Right ventricle myocardium superior (tissue), 1 donor: ENCODE data around the gene DCAF7. TPM values are rescaled to one million over a fixed set of nuclear protein-coding genes. Genes with fewer than 3 reads are reported as not detected.

Source experiments
- ATAC-seq: fragments of 200-7000 bp; cut with Tn5 transposase; one replicate; pipeline ENCODE4 v1.9.1; 2020; ENCODE audit warnings: mild to moderate bottlenecking; ENCODE audit not compliant: poor library complexity
- DNase-seq: peaks from one replicate; pipeline ENCODE4 v3.0.0-alpha.2; 2020
- intact Hi-C: fragments of 100-400 bp; cut with DNase I; formaldehyde crosslinking; loops from one replicate; pipeline ENCODE4 v1.11.2; 2022
- long read RNA-seq: library from polyadenylated mRNA; unstranded; transcript quantifications from one replicate; pipeline ENCODE4 v2.0.0, GENCODE V29; 2021
- total RNA-seq: library from RNA; stranded (reverse); fragmentation: NEBNext Ultra II Directional; extraction: Animal tissue kit (Norgen Biotek cat#: 25700); gene quantifications from one replicate; pipeline ENCODE4 v1.2.1, GENCODE V29; 2021
- donor health status: DM: no; HTN: yes; CAD: no; lungs with severe emphysema.

The DCAF7 gene, protein sequence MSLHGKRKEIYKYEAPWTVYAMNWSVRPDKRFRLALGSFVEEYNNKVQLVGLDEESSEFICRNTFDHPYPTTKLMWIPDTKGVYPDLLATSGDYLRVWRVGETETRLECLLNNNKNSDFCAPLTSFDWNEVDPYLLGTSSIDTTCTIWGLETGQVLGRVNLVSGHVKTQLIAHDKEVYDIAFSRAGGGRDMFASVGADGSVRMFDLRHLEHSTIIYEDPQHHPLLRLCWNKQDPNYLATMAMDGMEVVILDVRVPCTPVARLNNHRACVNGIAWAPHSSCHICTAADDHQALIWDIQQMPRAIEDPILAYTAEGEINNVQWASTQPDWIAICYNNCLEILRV
- total RNA-seq, result 35.5 TPM
- long read RNA-seq, full-length matches to known transcripts, result 12 of 98 reads
- long read RNA-seq, partial matches to known transcripts, result 1 of 98 reads
- long read RNA-seq, other reads (novel, unspliced or antisense), result 85 of 98 reads

DNA sequence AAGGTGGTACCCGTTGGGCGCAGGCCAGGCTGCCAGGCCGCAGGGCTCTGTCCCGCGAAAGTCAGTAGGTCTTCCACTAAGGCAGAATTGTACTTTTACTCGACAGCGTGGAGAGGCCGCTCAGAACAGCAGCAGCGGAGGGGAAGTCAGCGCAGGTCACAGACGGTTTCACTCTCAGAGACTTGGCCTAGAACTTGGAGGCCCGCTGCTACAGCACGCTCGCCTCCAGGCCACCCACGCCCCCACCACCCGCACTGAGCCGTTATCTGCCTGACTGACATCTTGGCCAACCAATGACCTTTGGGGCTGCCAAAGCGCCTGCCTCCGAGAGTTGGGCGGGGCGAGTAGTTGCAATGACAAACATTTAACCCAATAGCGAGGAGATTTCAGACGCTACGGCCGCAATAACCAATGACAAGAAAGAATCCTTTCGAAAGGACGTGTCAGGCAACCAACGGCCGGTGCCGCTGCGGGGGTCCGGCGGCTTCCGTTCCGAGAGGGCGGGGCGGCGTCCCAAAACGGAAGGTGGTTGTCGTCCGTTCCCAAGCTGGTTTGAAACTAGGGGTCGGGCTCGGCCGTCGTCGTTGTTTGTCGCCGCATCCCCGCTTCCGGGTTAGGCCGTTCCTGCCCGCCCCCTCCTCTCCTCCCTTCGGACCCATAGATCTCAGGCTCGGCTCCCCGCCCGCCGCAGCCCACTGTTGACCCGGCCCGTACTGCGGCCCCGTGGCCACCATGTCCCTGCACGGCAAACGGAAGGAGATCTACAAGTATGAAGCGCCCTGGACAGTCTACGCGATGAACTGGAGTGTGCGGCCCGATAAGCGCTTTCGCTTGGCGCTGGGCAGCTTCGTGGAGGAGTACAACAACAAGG lies at the start of gene DCAF7:
Gene DCAF7 (plus strand): TSS at position 532 of the 871 bp plus-strand sequence. CDS start 201 bp downstream, at position 733.
- DNase-seq (peak; percentile 99), ATAC-seq (peak; percentile 98)
- intact Hi-C loops, result no loop called here

DNA sequence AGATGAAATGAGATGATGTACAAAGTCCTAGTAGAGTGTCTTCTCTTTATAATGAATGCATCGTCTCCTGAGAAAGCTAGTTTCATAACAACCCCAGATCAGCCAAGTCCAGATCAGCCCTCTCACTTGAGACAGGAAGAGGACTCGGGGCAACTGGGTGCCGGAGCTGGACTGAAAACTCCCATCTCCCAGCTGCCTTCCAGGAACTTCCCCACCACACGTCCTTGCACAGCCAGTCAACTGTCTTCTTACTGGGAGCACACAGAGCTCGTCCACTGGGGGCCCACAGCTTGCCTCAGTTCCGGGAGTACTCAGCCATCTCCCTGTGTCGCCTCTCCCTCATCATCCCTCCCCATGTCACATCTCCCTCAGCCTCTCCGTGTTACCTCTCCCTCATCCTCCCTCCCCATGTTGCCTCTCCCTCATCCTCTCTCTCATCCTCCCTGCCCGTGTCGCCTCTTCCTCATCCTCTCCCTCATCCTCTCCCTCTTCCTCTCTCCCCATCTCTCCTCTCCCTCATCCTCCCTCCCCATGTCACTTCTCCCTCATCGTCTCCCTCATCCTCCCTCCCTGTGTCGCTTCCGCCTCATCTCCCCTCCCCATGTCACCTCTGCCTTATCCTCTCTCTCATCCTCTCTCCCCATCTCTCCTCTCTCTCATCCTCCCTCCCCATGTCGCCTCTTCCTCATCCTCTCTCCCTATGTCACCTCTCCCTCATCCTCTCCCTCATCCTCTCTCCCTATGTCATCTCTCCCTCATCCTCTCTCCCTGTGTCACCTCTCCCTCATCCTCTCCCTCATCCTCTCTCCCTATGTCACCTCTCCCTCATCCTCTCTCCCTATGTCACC lies 49.5 kb upstream of the DCAF7 start:
- ATAC-seq, result no peak
- no peak for DNase-seq
- intact Hi-C loops, result no loop called here

DNA sequence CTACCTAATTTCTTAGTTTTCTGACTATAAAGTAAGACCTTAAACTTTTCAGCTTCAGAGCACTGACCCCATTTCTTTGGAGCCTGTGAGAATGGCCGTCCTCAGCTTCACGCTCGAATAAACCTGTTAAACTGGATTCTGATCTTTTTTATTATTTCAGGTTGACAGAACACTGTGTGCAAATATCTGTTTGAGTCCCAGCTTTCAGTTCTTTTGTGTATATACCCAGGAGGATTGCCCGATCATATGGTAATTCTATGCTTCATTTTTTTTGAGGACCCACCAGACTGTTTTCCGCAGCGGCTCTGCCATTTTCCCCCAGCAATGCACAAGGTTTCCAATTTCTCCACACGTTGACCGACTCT lies 47.0 kb upstream of the DCAF7 start:
- intact Hi-C loops, result no loop called here
- peak; percentile 5 for DNase-seq
- no peak for ATAC-seq

DNA sequence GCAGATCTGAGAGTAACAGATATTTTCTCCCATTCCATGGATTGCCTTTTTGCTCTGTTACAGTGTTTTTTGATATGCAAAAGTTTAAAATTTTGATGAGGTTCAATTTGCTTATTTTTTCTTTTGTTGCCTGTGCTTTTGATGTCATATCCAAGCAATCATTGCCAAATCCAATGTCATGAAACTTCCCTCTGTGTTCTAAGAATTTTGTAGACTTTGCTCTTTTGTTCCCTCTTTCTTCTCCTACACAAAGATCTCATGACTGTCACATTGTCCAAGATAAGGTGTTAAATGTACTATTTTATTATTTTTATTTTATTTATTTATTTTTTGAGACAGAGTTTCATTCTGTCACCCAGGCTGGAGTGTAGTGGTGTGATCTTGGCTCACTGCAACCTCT lies 46.0 kb upstream of the DCAF7 start:
- intact Hi-C loops, result no loop called here
- no peak for ATAC-seq
- no peak for DNase-seq

DNA sequence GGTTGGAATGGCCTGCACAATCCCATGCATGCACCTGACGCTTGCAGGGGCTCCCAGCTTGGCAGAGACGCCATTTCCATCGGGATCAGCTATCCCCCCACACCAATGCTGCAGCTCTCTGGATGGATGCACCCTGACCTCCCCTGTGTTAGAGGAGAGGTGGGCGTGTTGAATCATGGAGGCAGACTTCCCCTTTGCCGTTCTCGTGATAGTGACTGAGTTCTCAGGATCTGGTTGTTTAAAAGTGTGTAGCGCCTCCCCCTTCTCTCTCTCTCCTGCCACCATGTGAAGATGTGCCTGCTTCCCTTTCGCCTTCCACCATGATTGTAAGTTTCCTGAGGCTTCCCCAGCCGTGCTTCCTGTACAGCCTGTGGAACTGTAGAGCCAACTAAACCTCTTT lies 44.9 kb upstream of the DCAF7 start:
- peak; percentile 12 for DNase-seq
- ATAC-seq, result no peak
- intact Hi-C loops, result no loop called here

DNA sequence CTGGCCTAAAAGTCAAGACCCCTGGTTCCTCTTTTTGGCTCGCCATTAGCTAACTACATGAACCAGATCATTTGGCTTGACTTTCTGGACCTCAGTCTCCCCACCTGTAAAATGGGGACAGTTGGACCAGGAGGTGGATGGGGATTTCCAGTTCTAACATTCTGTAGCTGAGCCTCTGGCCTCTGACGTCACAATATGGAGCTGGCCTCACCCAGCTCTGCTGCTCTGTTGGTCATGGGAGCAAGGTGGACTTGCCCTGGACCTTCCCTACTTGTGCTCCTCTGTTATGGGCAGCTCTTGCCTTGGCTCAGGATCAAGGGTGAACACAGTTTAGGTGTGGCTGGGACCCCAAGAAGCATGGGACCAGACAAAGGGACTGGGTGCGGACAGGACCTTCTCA lies 43.6 kb upstream of the DCAF7 start:
- DNase-seq (no peak), ATAC-seq (no peak)
- intact Hi-C loops, result no loop called here

DNA sequence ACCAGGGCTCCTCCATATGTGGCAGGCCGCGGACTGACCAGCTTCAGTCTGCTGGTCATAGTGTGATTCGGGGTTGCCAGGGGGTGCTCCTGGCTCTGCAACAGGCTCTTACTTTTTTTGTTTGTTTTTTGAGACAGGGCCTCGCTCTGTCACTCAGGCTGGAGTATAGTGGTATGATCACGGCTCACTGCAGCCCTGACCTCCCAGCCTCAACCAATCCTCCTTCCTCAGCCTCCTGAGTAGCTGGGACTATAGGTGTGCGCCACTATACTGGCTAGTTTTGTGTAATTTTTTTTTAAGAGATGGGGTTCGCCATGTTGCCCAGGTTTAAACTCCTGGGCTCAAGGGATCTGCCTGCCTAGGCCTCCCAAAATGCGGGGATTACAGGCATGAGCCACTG lies 38.9 kb upstream of the DCAF7 start:
- intact Hi-C loops, result no loop called here
- no peak for ATAC-seq

DNA sequence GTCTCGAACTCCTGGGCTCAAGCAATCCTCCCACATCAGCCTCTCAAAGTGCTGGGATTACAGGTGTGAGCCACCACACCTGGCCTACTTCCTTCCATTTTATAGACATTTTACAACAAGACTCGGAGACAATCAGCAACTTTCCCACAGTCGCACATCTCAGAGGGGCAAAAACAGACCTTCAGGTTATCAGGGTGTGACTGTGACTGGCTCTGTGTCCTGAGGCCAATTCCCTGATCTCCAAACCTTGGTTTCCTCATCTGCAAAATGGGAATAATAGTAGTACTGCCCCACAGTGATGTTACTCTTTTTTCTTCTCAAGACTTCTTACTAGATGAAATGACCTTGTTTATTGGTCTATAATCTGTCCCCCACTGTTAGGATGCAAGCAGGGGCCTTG lies 37.9 kb upstream of the DCAF7 start:
- intact Hi-C loops, result no loop called here
- ATAC-seq (no peak), DNase-seq (no peak)

More for the DNA sequence above, 38.9 kb upstream of the DCAF7 start:
- no peak for DNase-seq

DNA sequence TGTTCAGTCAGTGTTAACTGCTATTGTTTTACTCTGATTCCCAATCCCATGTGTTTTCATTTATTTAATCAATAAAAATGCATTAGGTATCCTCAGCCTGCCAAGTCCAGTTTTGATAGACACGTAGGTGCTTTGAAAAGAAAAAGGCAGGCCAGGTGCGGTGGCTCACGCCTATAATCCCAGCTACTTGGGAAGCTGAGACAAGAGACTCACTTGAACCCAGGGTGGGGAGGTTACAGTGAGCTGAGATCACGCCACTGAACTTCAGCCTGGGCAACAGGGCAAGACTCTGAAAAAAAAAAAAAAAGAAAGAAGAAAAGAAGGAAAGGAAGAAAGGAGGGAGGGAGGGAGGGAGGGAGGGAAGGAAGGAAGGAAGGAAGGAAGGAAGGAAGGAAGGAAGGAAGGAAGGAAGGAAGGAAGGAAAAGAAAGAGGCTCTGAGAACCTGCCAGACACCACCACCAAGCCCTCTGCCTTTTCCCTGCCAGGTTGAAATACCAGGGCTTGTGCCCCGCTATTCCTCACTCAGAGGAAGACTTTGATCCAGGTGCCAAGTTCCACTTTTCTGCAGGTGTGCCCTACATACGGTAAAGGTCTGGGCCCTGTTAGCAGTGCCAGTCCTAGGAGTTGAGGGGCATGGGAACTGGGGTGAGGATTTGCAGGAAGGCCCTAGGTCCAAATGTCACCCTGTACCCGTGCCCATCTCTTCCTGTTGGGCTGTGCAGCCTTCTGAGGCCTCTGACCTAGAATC lies 37.2 kb upstream of the DCAF7 start:
- intact Hi-C loops, result no loop called here
- DNase-seq (no peak), ATAC-seq (no peak)

DNA sequence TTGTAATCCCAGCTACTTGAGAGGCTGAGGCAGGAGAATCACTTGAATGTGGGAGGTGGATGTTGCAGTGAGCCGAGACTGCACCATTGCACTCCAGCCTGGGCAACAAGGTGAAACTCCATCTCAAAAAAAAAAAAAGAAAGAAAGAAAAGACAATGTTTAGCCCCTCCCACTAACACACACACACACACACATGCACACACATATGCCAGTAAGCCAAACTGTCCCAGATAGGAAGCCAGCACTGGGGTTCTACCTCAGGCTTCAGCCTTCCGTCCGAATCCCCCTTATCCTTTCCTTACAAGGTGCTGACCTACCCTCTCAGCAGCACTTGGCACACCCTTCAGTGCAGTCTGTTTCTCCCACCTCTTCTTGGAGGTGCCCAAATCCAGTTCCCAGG lies 35.8 kb upstream of the DCAF7 start:
- intact Hi-C loops, result no loop called here
- ATAC-seq (no peak), DNase-seq (no peak)

DNA sequence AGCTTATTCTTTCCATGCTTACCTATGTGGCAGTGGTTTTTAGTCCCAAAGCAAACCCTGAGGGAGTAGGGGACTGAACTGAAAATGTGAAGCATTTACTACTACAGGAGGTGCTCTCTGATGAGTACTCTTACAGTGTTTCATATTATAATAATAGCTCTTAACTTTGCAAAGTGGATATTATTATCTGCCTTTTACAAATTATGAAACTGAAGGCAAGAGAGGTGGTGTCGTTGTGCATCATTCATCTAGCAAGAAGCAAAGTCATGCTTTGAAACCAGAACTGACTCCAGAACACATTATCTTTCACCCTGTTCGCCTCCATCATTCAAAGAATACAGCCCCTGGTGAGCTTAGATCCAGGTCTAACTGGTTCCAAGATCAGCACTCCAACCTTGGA lies 35.3 kb upstream of the DCAF7 start:
- intact Hi-C loops, result no loop called here
- DNase-seq, result no peak
- ATAC-seq, result no peak

DNA sequence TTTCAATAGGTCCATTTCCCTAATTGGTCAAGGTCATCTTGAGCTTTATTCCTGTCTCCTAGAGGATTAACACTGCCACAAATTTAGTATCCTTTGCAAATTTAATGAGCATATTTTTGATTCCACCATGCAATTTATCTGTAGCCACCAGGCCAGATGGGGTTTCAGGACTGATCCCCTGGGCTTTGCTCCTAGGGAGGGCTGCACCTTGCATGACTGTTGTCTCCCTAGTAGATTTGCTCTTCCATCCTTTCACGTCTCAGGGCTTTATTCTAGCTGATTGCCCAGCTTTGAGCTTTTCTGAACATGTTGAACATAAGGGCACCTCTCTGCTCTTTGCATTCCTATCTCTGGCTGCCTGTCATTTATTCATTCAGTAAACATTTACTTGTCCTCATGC lies 34.9 kb upstream of the DCAF7 start:
- intact Hi-C loops, result no loop called here
- DNase-seq (no peak), ATAC-seq (no peak)

DNA sequence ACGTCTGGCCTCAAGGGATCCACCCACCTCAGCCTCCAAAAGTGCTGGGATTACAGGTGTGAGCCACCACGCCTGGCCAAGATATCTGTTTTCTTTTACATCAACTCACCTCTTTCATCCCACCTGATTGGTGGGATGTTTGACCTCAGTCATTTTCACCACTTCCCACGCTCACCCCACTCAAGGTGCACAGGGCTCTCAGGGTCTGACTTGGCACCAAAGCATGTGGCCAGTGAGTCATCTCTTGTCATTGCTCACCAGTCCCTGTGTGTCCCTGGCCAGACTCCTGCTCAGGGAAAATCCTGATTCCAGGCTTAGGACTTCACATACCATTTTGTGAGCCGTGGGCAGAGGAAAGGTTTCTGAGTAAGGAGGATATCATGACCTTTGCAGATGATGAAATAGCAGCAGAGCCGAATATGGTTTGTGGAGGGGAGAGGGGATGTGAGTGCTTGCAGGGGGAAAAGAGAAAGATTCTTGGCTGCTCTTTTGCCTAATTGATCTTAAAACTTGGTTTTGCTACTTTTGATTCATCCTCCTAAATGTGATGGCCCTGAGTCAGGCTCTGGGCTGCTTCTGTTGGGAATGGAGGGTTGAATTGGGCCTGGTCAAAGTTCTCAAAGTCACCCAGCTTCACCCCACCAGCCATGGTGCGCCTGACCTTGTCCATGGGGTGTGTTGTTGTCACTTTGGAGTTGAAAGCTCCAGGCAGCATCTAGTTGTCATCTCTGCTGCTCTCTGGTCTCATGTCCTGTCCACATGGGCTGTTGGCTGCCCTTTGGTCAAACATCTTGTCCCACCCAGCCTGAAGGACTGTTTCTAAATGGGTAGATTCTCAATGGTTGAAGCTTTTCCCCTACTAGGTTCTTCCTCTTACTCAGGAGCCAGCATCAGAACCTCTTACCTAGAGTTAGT lies 33.1 kb upstream of the DCAF7 start:
- ATAC-seq (no peak), DNase-seq (no peak)
- intact Hi-C loops, result no loop called here

DNA sequence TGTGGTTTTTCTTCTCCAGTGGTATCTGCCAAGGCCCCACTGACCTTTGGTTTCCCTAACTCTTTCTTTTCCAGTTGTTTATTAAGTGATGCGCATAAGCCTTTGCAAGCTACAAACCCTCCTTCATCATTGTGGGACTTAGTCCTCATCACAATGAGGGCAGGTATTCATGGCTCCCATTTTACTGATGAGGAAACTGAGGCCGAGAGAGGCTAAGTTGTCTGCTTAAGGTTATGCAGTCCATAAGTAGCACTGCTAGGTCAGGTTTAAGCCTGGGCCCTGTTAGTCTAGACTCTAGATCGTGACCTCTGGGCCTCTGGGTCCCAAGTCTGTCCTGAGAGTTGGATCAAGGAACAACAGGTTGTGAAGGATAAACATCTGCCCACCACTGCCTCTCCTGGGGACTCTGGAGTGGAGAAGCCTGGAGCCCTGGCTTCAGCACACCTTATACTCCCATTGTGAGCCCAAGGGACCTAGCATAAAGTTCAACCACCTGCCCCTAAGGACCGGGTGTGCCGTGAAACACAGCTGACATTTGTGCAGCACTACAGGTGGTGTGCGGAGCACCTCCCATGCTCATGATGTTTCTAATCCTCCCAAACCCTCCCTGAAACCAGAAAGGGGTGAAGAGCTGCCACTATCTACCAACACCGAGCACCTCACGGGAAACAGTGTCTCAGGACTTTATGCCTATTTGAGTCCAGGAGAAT lies 32.3 kb upstream of the DCAF7 start:
- ATAC-seq (no peak), DNase-seq (no peak)
- intact Hi-C loops, result no loop called here

DNA sequence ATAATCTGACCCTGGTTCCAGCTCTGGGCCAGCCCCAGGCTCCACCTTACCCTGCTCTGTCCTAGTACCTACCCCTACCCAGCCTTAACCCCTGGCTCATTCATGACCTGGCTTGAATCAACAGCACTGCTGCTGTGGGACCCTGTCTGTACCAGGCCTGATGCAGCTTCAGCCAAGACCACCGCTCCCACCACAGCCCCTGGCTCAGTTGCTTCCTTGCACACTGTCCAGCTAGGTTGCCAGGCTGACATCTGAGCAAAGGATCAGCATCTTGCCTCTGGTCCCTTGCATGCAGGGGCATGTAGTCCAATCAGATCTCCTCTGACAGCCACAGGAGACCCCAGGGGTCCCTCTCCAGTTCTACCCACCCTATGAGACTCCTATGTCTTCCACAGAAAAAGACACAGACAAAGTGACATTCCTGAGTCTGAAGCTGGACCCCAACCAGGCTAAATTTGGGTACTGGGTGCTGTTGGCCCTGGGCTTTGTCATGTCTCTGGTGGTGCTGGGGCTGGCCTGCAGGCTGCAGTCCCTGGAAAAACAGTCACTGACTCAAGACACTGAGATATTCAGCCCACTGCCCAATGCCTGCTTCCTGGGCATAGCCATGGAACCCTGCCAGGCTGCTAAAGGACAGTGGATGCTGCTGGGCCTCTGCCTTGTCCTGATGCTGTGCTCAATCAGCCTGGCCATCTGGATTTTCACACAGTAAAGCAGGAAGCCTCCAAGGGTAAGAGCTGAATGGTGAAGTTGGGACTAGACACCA lies 31.0 kb upstream of the DCAF7 start:
- intact Hi-C loops, result no loop called here
- ATAC-seq (no peak), DNase-seq (no peak)
